Measurements from ENCODE around the gene ITSN1.
"Not testable (repeated sequence)": the region's sequence is repeated elsewhere in the genome, so short reads cannot be mapped to it uniquely, and the experiment has no call there.

The ITSN1 gene

DNA sequence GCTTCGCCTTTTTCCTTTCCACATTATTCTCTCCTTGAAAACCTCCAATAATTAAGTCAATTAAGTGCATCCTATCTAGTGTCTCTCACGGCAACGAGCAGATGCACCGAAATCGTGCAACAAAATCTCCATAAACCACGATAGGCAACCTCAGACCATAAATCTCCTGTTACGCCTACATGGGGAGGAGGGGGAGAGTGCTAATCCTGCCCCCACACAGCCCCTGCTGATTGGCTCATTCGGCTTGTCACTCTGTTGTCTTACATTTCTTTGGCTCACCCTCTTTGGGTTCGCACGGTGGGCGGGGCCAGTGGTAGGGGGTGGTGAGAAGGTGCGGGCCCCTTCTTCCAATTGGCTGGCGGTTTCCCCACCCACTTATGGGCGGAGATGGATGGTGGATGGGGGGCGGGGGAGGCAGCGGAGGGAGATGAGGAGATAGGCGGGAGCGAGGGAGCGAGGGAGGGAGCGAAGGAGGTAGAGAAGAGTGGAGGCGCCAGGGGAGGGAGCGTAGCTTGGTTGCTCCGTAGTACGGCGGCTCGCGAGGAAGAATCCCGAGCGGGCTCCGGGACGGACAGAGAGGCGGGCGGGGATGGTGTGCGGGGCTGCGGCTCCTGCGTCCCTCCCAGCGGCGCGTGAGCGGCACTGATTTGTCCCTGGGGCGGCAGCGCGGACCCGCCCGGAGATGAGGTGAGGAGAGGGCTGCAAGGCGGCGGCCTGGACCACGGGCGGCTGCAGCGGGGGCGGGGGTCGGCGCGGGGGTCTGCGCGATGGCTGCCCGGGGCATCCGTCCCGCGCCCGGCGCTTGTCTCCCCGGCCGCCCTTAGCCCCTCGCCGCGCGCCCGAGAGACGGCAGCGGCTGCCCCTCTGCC is at the start of gene ITSN1:
Gene ITSN1 (plus strand): TSS at position 475 of the 869 bp plus-strand sequence. CDS start 76,328 bp downstream, outside the sequence.
- peak within 1 kb of the TSS; percentile 90 to 98 for H3K4me3 ChIP-seq (ENCODE audit: low read depth in 1 of 2, low read length in 2 of 2)
- H3K4me1 ChIP-seq (ENCODE audit: control insufficient read depth in 1 of 2, insufficient read depth in 2 of 2, low read length in 2 of 2) = peaks cover 24 to 26% of the 10 kb centered on the region in 2 donors
- peak within 1 kb of the TSS; percentile 82 to 99 for H3K9ac ChIP-seq (ENCODE audit: low read depth in 1 of 2, low read length in 2 of 2)
- H3K27ac ChIP-seq (ENCODE audit: low read depth, low read length) = peak within 1 kb of the TSS; percentile 85
- H3K9me3 ChIP-seq (ENCODE audit: control insufficient read depth in 1 of 2, low read length in 2 of 2) = no peaks in the 10 kb centered on the region
- H3K36me3 ChIP-seq (ENCODE audit: control insufficient read depth in 1 of 2, insufficient read depth in 2 of 2, low read length in 2 of 2) = no peaks in the 10 kb centered on the region
- H3K27me3 ChIP-seq (ENCODE audit: control insufficient read depth in 1 of 2, insufficient read depth in 2 of 2, low read length in 2 of 2) = no peaks in the 10 kb centered on the region

DNA sequence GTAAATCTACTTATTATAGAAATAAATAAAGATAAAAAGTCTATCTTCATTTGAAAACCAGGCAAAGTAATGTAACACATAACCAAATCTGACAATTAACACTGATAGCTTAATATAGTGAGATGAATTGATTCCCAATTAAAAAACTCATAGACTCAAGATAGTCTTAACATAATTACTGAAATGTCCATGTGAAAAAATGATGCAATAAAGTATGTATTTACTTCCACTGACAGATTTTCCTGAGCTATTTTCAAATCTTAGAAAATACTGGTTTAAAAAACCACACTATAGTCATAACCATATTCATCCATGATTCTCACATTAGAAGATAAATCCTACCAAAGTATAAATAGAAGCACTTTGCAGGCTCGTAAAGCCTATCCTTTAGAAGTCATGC is 44.2 kb upstream of the ITSN1 start:
- Histone ChIP-seq H3K9ac (ENCODE audit: low read depth in 1 of 2, low read length in 2 of 2) (no peak overlapping the region), H3K4me1 (ENCODE audit: control insufficient read depth in 1 of 2, insufficient read depth in 2 of 2, low read length in 2 of 2) (peaks cover 9% of the 10 kb centered on the region in 2 donors), H3K27me3 (ENCODE audit: control insufficient read depth in 1 of 2, insufficient read depth in 2 of 2, low read length in 2 of 2) (no peaks in the 10 kb centered on the region), H3K36me3 (ENCODE audit: control insufficient read depth in 1 of 2, insufficient read depth in 2 of 2, low read length in 2 of 2) (peaks cover 6 to 38% of the 10 kb centered on the region in 2 donors), H3K9me3 (ENCODE audit: control insufficient read depth in 1 of 2, low read length in 2 of 2) (no peaks in the 10 kb centered on the region), H3K27ac (ENCODE audit: low read depth, low read length) (no peak overlapping the region), H3K4me3 (ENCODE audit: low read depth in 1 of 2, low read length in 2 of 2) (no peak overlapping the region)

DNA sequence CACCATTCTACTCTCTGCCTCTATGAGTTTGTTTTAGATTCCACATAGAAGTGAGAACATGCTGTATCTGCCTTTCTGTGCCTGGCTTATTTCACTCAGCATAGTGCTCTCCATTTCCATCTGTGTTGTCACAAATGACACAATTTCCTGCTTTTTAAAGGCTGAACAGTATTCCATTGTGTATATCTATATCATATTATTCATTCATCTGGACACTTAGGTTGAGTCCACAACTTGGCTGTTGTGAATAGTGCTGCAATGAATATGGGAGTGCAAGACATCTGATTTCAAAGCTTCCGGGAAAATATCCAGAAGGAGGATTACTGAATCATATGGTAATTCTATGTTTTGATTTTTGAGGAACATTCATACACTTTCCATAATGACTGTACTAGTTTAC is 33.7 kb upstream of the ITSN1 start:
- Histone ChIP-seq H3K9ac (ENCODE audit: low read depth in 1 of 2, low read length in 2 of 2) (no peak overlapping the region), H3K36me3 (ENCODE audit: control insufficient read depth in 1 of 2, insufficient read depth in 2 of 2, low read length in 2 of 2) (peaks cover 0 to 22% of the 10 kb centered on the region in 2 donors), H3K9me3 (ENCODE audit: control insufficient read depth in 1 of 2, low read length in 2 of 2) (no peaks in the 10 kb centered on the region)

DNA sequence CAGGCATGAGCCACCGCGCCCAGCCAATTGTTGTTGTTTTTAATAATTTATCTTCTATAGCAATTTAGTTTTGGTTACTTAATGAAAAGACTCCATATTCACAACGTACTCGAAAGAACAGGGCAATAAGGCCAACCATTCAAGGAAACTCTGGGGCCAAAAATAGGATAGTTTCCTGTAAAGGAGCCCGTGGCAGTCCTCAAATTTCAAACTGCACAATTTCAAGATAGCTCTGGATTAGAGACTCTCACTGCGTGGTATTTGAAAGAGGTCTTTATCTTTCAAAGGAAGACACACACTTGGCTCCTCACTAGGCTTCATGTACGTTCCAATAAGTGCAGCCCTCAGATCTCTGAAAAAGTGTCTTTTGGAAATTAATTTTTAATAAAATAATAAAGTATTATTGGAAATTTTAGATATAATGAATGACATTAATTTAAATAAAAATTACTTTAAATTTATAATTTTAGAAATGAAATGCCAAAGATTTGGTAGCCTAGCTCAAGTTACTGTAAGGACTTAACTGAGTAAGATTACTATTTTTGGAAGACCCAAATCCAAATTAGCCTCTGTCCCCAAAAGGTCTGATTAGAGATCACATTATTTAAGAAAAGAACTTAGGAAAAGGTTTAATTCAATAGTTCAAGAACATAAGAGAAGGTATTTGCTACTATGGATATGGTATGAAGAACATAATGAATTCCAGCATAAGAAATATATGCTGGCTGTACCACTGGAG is 31.1 kb upstream of the ITSN1 start:
- Histone ChIP-seq H3K4me3 (ENCODE audit: low read depth in 1 of 2, low read length in 2 of 2) (no peak overlapping the region), H3K36me3 (ENCODE audit: control insufficient read depth in 1 of 2, insufficient read depth in 2 of 2, low read length in 2 of 2) (peaks cover 0 to 23% of the 10 kb centered on the region in 2 donors), H3K27me3 (ENCODE audit: control insufficient read depth in 1 of 2, insufficient read depth in 2 of 2, low read length in 2 of 2) (no peaks in the 10 kb centered on the region), H3K9ac (ENCODE audit: low read depth in 1 of 2, low read length in 2 of 2) (no peak overlapping the region), H3K9me3 (ENCODE audit: control insufficient read depth in 1 of 2, low read length in 2 of 2) (no peaks in the 10 kb centered on the region), H3K4me1 (ENCODE audit: control insufficient read depth in 1 of 2, insufficient read depth in 2 of 2, low read length in 2 of 2) (no peaks in the 10 kb centered on the region), H3K27ac (ENCODE audit: low read depth, low read length) (no peak overlapping the region)

More for the DNA sequence above, 33.7 kb upstream of the ITSN1 start:
- Histone ChIP-seq H3K27me3 (ENCODE audit: control insufficient read depth in 1 of 2, insufficient read depth in 2 of 2, low read length in 2 of 2) (no peaks in the 10 kb centered on the region), H3K27ac (ENCODE audit: low read depth, low read length) (no peak overlapping the region), H3K4me1 (ENCODE audit: control insufficient read depth in 1 of 2, insufficient read depth in 2 of 2, low read length in 2 of 2) (no peaks in the 10 kb centered on the region), H3K4me3 (ENCODE audit: low read depth in 1 of 2, low read length in 2 of 2) (no peak overlapping the region)

DNA sequence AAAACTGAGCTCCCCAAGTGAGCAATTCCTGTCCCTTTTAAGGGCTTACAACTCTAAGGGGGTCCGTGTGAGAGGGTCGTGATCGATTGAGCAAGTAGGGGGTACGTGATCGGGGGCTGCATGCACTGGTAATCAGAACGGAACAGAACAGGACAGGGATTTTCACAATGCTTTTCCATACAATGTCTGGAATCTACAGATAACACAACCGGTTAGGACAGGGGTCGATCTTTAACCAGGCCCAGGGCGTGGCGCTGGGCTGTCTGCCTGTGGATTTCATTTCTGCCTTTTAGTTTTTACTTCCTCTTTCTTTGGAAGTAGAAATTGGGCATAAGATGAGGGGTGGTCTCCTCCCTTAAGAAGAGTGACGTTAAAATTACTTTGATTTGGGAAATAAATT is 24.7 kb upstream of the ITSN1 start:
- not testable (repeated sequence) for H3K9ac ChIP-seq (ENCODE audit: low read depth in 1 of 2, low read length in 2 of 2); H3K4me1 ChIP-seq (ENCODE audit: control insufficient read depth in 1 of 2, insufficient read depth in 2 of 2, low read length in 2 of 2)
- peaks cover 8 to 20% of the 10 kb centered on the region in 2 donors for H3K36me3 ChIP-seq (ENCODE audit: control insufficient read depth in 1 of 2, insufficient read depth in 2 of 2, low read length in 2 of 2)

DNA sequence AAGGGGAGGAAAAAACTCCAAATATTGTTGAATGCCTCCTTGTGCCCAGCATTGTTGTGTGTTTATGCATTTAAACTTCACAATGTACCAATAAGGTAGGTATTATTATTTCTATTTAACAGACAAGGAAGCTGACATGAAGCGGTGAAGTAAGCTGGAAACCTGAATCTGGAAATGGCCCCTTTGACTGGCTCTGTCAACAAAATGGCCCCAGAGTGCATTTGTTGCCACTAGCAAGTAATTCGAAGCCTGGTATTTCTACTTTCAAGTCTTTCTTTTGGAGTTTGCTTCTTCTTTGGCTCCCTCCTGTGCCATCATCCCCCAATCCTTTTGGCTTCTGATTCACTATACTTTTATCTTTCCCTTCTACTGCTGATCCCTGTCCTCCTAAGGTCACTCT is 23.9 kb upstream of the ITSN1 start:
- H3K4me3 ChIP-seq (ENCODE audit: low read depth in 1 of 2, low read length in 2 of 2) = no peak overlapping the region
- no peak overlapping the region for H3K27ac ChIP-seq (ENCODE audit: low read depth, low read length)
- no peak overlapping the region for H3K9ac ChIP-seq (ENCODE audit: low read depth in 1 of 2, low read length in 2 of 2)
- H3K27me3 ChIP-seq (ENCODE audit: control insufficient read depth in 1 of 2, insufficient read depth in 2 of 2, low read length in 2 of 2) = no peaks in the 10 kb centered on the region
- peaks cover 8 to 19% of the 10 kb centered on the region in 2 donors for H3K36me3 ChIP-seq (ENCODE audit: control insufficient read depth in 1 of 2, insufficient read depth in 2 of 2, low read length in 2 of 2)
- H3K9me3 ChIP-seq (ENCODE audit: control insufficient read depth in 1 of 2, low read length in 2 of 2) = no peaks in the 10 kb centered on the region
- H3K4me1 ChIP-seq (ENCODE audit: control insufficient read depth in 1 of 2, insufficient read depth in 2 of 2, low read length in 2 of 2) = no peaks in the 10 kb centered on the region

More for the DNA sequence above, 24.7 kb upstream of the ITSN1 start:
- H3K27ac ChIP-seq (ENCODE audit: low read depth, low read length); H3K4me3 ChIP-seq (ENCODE audit: low read depth in 1 of 2, low read length in 2 of 2); H3K27me3 ChIP-seq (ENCODE audit: control insufficient read depth in 1 of 2, insufficient read depth in 2 of 2, low read length in 2 of 2); H3K9me3 ChIP-seq (ENCODE audit: control insufficient read depth in 1 of 2, low read length in 2 of 2): not testable (repeated sequence)

DNA sequence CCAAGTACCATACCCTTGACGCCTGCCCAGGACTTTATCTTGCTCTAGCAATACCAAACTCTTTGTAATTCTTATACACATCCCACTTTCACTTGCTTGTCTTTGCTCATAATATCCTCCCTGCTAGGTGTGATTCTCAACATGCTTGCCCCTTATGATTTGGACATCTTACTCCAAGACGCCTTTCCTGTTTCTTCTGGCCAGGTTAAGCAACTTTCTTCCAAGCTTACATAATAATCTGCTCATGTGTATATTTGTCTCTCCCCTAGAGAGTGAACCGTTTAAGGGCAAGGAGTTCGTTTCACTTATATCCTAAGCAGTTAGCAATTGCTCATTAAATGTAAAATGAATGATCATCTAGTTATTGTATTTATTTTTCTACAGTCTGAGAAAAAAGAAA is 22.6 kb upstream of the ITSN1 start:
- Histone ChIP-seq H3K9me3 (ENCODE audit: control insufficient read depth in 1 of 2, low read length in 2 of 2) (no peaks in the 10 kb centered on the region), H3K27ac (ENCODE audit: low read depth, low read length) (no peak overlapping the region), H3K36me3 (ENCODE audit: control insufficient read depth in 1 of 2, insufficient read depth in 2 of 2, low read length in 2 of 2) (peaks cover 8 to 17% of the 10 kb centered on the region in 2 donors), H3K9ac (ENCODE audit: low read depth in 1 of 2, low read length in 2 of 2) (no peak overlapping the region), H3K4me1 (ENCODE audit: control insufficient read depth in 1 of 2, insufficient read depth in 2 of 2, low read length in 2 of 2) (no peaks in the 10 kb centered on the region), H3K4me3 (ENCODE audit: low read depth in 1 of 2, low read length in 2 of 2) (no peak overlapping the region), H3K27me3 (ENCODE audit: control insufficient read depth in 1 of 2, insufficient read depth in 2 of 2, low read length in 2 of 2) (no peaks in the 10 kb centered on the region)

DNA sequence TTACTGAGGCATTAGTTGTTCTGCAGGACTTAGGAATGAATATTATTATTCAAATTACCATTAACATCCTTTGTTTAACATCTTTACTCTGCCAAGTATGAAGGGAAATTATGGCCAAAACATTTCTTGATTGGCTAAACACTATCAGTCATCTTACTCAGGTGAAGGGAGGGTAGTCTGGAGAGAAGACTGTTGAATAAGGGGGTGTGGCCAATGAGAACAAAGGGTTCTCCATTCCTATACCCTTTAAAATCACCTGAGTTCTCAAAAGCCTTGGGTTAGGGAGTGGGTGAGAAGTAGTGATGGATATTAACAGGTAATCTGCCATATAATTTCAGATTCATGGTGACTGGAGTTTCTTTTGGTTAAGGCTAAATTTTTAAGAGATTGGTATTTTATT is 20.0 kb upstream of the ITSN1 start:
- H3K4me1 ChIP-seq (ENCODE audit: control insufficient read depth in 1 of 2, insufficient read depth in 2 of 2, low read length in 2 of 2) = no peaks in the 10 kb centered on the region
- no peak overlapping the region for H3K9ac ChIP-seq (ENCODE audit: low read depth in 1 of 2, low read length in 2 of 2)
- no peaks in the 10 kb centered on the region for H3K9me3 ChIP-seq (ENCODE audit: control insufficient read depth in 1 of 2, low read length in 2 of 2)
- peaks cover 8 to 17% of the 10 kb centered on the region in 2 donors for H3K36me3 ChIP-seq (ENCODE audit: control insufficient read depth in 1 of 2, insufficient read depth in 2 of 2, low read length in 2 of 2)
- H3K27ac ChIP-seq (ENCODE audit: low read depth, low read length) = no peak overlapping the region
- no peaks in the 10 kb centered on the region for H3K27me3 ChIP-seq (ENCODE audit: control insufficient read depth in 1 of 2, insufficient read depth in 2 of 2, low read length in 2 of 2)
- H3K4me3 ChIP-seq (ENCODE audit: low read depth in 1 of 2, low read length in 2 of 2) = no peak overlapping the region

DNA sequence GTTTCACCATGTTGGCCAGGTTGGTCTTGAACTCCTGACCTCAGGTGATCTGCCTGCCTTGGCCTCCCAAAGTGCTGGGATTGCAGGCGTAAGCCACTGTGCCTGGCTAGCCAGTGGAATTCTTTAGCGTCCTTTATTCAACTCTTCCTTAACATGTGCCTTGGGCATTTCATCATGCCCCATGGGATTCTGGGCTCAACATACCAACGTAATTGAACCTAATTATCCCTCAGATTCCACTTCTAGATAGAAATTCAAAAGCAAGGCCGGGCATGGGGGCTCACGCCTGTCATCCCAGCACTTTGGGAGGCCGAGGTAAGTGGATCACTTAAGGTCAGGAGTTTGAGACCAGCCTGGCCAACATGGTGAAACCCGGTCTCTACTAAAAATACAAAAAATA is 16.1 kb upstream of the ITSN1 start:
- not testable (repeated sequence) for H3K27ac ChIP-seq (ENCODE audit: low read depth, low read length); H3K9ac ChIP-seq (ENCODE audit: low read depth in 1 of 2, low read length in 2 of 2); H3K9me3 ChIP-seq (ENCODE audit: control insufficient read depth in 1 of 2, low read length in 2 of 2); H3K27me3 ChIP-seq (ENCODE audit: control insufficient read depth in 1 of 2, insufficient read depth in 2 of 2, low read length in 2 of 2); H3K4me3 ChIP-seq (ENCODE audit: low read depth in 1 of 2, low read length in 2 of 2); H3K4me1 ChIP-seq (ENCODE audit: control insufficient read depth in 1 of 2, insufficient read depth in 2 of 2, low read length in 2 of 2)
- H3K36me3 ChIP-seq (ENCODE audit: control insufficient read depth in 1 of 2, insufficient read depth in 2 of 2, low read length in 2 of 2) = peaks cover 0 to 16% of the 10 kb centered on the region in 2 donors

DNA sequence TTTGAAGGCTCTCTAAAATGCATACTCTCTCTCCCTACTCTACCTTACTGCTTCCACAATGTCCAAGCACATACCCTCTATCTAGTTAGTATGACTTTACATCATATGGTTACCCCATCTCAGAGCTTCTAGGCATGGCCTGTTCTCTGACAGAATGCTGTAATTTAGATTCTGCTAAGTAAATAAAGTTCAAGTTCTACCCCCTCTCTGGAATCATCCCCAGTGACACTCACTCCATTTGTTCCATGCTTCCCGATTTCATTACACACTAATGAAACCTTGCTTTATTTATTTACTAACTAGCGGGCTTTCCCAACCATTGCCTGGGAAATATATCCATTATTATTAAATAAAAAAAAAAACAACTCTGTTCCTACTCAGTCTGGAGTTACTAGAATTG is 8.0 kb upstream of the ITSN1 start:
- H3K9me3 ChIP-seq (ENCODE audit: control insufficient read depth in 1 of 2, low read length in 2 of 2) = no peaks in the 10 kb centered on the region
- H3K4me1 ChIP-seq (ENCODE audit: control insufficient read depth in 1 of 2, insufficient read depth in 2 of 2, low read length in 2 of 2) = no peaks in the 10 kb centered on the region
- H3K27ac ChIP-seq (ENCODE audit: low read depth, low read length) = no peak overlapping the region
- H3K9ac ChIP-seq (ENCODE audit: low read depth in 1 of 2, low read length in 2 of 2) = no peak overlapping the region
- no peak overlapping the region for H3K4me3 ChIP-seq (ENCODE audit: low read depth in 1 of 2, low read length in 2 of 2)
- H3K36me3 ChIP-seq (ENCODE audit: control insufficient read depth in 1 of 2, insufficient read depth in 2 of 2, low read length in 2 of 2) = peaks cover 0 to 12% of the 10 kb centered on the region in 2 donors
- H3K27me3 ChIP-seq (ENCODE audit: control insufficient read depth in 1 of 2, insufficient read depth in 2 of 2, low read length in 2 of 2) = no peaks in the 10 kb centered on the region

Data from duodenal mucosa (tissue), 2 donors.